K562 (cell line): Measurements from ENCODE around the gene ERVW-1. TPM values are rescaled to one million over a fixed set of nuclear protein-coding genes. Genes with fewer than 3 reads are reported as not detected.

Experiments used
- ASH1L ChIP-seq: fragments of 450-650 bp; IDR thresholded peaks from 2 replicates; pipeline ENCODE4 v1.6.1; 2018; ENCODE audit warnings: borderline replicate concordance, mild to moderate bottlenecking, low read depth; ENCODE audit not compliant: partially characterized antibody
- BCL6 ChIP-seq: fragments of 250-450 bp; sonication (Bioruptor Pico); IDR thresholded peaks from 2 replicates; pipeline ENCODE4 v1.4.0; 2020
- CHD1 ChIP-seq: fragments of 200-600 bp; sonication (generic); IDR thresholded peaks from one replicate; pipeline ENCODE4 v1.6.1; 2012; ENCODE audit warnings: mild to moderate bottlenecking, moderate library complexity, low read length, inconsistent platforms
- EZH2 ChIP-seq: IDR thresholded peaks from 2 replicates; pipeline ENCODE4 v1.6.1; 2012; ENCODE audit warnings: low read depth, mild to moderate bottlenecking, inconsistent platforms, low read length, borderline replicate concordance
- HEY1 ChIP-seq: fragments of 250-450 bp; sonication (Bioruptor Pico); IDR thresholded peaks from 2 replicates; pipeline ENCODE4 v1.5.0; 2020; ENCODE audit warnings: mild to moderate bottlenecking, moderate library complexity, borderline replicate concordance
- MCM3 ChIP-seq: fragments of 450-650 bp; IDR thresholded peaks from 2 replicates; pipeline ENCODE4 v1.6.1; 2016
- MYNN ChIP-seq, 2 experiments: sonication (generic); formaldehyde crosslinking in 1 of 2; IDR thresholded peaks; 2 replicates each; pipeline versions ENCODE4 v1.5.0 to v1.6.1; 2016 to 2020; ENCODE audit warnings: antibody characterized with exemption in 1 of 2, missing genetic modification reagents in 1 of 2
- PCBP2 ChIP-seq: fragments of 200-400 bp; formaldehyde crosslinking; IDR thresholded peaks from 2 replicates; pipeline ENCODE4 v1.6.1; 2018; ENCODE audit warnings: low read length, low read depth, mild to moderate bottlenecking, moderate library complexity; ENCODE audit not compliant: poor library complexity, severe bottlenecking
- POLR2B ChIP-seq: fragments of 450-650 bp; IDR thresholded peaks from 2 replicates; pipeline ENCODE4 v1.6.1; 2018; ENCODE audit warnings: low read depth; ENCODE audit not compliant: partially characterized antibody
- PTTG1 ChIP-seq: fragments of 450-650 bp; IDR thresholded peaks from 2 replicates; pipeline ENCODE4 v1.6.1; 2016; ENCODE audit warnings: low read depth, mild to moderate bottlenecking, missing genetic modification characterization, missing compliant biosample characterization
- TAF9B ChIP-seq: fragments of 450-650 bp; IDR thresholded peaks from 2 replicates; pipeline ENCODE4 v1.6.1; 2018; ENCODE audit warnings: mild to moderate bottlenecking; ENCODE audit not compliant: partially characterized antibody
- TARDBP ChIP-seq: fragments of 450-650 bp; IDR thresholded peaks from 2 replicates; pipeline ENCODE4 v1.6.1; 2016
- ZNF253 ChIP-seq: fragments of 250-450 bp; sonication (Bioruptor Pico); conservative IDR thresholded peaks from 2 replicates; pipeline ENCODE4 v1.6.1; 2021; ENCODE audit warnings: mild to moderate bottlenecking
- ZNF263 ChIP-seq: sonication (generic); formaldehyde crosslinking; IDR thresholded peaks from 2 replicates; pipeline ENCODE4 v1.8.0; 2022; ENCODE audit warnings: mild to moderate bottlenecking, missing genetic modification reagents, borderline replicate concordance
- ZNF384 ChIP-seq: IDR thresholded peaks from 2 replicates; pipeline ENCODE4 v1.6.1; 2012; ENCODE audit warnings: low read depth, low read length, improper control_type of control experiment
- ZNF561 ChIP-seq: fragments of 450-650 bp; formaldehyde crosslinking; conservative IDR thresholded peaks from 2 replicates; pipeline ENCODE4 v1.4.0; 2020; ENCODE audit warnings: mild to moderate bottlenecking, moderate library complexity
- polyA plus RNA-seq, 8 experiments: library from polyadenylated mRNA; depleted of rRNA in 4 of 8; stranded (reverse) in 5 of 8; unstranded in 3 of 8; fragments of >200 nt; fragmentation: Nextera tagmentation in 2 of 8; fragmentation: Illumina TruSeq in 1 of 8; extraction: Ambion mirVana in 2 of 8; extraction: Trizol in 1 of 8; gene quantifications; 2 replicates each; pipeline versions ENCODE4 v1.2.1 to v1.2.3, GENCODE V29; 2011 to 2014; ENCODE audit warnings: inconsistent platforms in 1 of 8, missing spikeins in 1 of 8
- total RNA-seq, 7 experiments: library from RNA; depleted of rRNA in 6 of 7; stranded (reverse); fragments of >200 nt in 6 of 7; fragmentation: Illumina TruSeq in 2 of 7; extraction: Trizol in 2 of 7; gene quantifications; 2 replicates each; pipeline versions ENCODE4 v1.2.1 to v1.2.3, GENCODE V29; 2011 to 2021; ENCODE audit warnings: low replicate concordance in 1 of 7
- TF ChIP-seq, protein P1 (sequence below): IDR thresholded peaks from 2 replicates; pipeline ENCODE4 v1.6.1; 2016; ENCODE audit warnings: missing genetic modification characterization, missing compliant biosample characterization
- TF ChIP-seq, protein P2 (sequence below): fragments of 250-450 bp; sonication (Bioruptor Pico); IDR thresholded peaks from 2 replicates; pipeline ENCODE4 v1.8.0; 2022; ENCODE audit warnings: moderate library complexity, mild to moderate bottlenecking, inconsistent platforms
- TF ChIP-seq, protein P3 (sequence below): fragments of 450-650 bp; formaldehyde crosslinking; IDR thresholded peaks from 2 replicates; pipeline ENCODE4 v1.4.0; 2020; ENCODE audit warnings: mild to moderate bottlenecking, moderate library complexity
- TF ChIP-seq, protein P4 (sequence below): fragments of 450-650 bp; IDR thresholded peaks from 2 replicates; pipeline ENCODE4 v1.7.0; 2016; ENCODE audit warnings: borderline replicate concordance
- TF ChIP-seq, protein P5 (sequence below), 2 experiments: fragments of 450-650 bp; conservative IDR thresholded peaks; 2 replicates each; pipeline ENCODE4 v1.6.1; 2017; ENCODE audit warnings: mild to moderate bottlenecking in 2 of 2, moderate library complexity in 2 of 2

ERVW-1 gene
- total and polyA plus RNA-seq, 9 of the 15 experiments (the other 6 are each of a cell fraction or from before 2014, with no cell fraction given), result not detected

DNA sequence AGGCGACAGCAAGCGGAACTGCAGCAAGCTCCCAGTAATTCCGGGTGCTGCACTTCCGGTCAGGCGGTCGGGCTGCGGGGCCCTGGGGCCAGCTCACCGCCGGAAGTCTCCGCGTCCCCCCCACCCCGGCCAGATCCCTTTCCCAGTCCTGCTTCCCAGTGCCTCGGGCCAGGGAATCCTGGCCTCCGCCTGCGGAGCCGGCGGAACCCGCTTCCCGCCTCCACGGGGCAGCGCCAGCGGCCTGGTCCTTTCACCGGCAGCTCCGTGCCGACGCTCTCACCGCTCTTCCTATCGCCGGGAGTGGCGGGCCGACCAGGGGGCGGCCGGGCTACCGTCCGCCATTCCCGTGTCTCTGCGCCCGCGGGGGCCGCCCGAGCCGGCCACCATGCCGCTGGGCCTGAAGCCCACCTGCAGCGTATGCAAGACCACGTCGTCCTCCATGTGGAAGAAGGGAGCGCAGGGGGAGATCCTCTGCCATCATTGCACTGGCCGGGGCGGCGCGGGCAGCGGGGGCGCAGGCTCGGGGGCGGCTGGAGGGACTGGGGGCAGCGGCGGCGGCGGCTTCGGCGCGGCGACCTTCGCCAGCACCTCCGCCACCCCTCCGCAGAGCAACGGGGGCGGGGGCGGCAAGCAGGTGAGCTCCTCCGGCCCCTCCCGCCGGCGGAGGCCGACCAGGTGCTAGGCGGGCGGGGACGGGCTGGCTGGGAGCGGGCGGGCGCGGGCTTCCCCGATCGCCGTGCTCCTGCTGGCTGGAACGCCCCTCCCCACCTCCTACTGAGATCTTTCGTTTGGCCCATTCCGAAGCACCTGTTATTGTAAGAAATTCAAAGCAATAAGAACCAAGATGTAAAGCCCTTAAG, 30.2 kb downstream of the ERVW-1 start, which contains the start of gene GATAD1 (continued):
- TF ChIP-seq, protein P1, sequence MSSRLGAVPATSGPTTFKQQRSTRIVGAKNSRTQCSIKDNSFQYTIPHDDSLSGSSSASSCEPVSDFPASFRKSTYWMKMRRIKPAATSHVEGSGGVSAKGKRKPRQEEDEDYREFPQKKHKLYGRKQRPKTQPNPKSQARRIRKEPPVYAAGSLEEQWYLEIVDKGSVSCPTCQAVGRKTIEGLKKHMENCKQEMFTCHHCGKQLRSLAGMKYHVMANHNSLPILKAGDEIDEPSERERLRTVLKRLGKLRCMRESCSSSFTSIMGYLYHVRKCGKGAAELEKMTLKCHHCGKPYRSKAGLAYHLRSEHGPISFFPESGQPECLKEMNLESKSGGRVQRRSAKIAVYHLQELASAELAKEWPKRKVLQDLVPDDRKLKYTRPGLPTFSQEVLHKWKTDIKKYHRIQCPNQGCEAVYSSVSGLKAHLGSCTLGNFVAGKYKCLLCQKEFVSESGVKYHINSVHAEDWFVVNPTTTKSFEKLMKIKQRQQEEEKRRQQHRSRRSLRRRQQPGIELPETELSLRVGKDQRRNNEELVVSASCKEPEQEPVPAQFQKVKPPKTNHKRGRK (tag), result no peak
- no peak for TF ChIP-seq PTTG1
- TF ChIP-seq, protein P2, sequence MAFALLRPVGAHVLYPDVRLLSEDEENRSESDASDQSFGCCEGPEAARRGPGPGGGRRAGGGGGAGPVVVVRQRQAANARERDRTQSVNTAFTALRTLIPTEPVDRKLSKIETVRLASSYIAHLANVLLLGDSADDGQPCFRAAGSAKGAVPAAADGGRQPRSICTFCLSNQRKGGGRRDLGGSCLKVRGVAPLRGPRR (CRISPR knock-in tag), result no peak
- TF ChIP-seq, protein P3, sequence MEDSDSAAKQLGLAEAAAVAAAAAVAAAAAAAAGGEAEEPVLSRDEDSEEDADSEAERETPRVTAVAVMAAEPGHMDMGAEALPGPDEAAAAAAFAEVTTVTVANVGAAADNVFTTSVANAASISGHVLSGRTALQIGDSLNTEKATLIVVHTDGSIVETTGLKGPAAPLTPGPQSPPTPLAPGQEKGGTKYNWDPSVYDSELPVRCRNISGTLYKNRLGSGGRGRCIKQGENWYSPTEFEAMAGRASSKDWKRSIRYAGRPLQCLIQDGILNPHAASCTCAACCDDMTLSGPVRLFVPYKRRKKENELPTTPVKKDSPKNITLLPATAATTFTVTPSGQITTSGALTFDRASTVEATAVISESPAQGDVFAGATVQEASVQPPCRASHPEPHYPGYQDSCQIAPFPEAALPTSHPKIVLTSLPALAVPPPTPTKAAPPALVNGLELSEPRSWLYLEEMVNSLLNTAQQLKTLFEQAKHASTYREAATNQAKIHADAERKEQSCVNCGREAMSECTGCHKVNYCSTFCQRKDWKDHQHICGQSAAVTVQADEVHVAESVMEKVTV, result no peak; the same call in 1 of the 2 replicates
- TF ChIP-seq, protein P4, sequence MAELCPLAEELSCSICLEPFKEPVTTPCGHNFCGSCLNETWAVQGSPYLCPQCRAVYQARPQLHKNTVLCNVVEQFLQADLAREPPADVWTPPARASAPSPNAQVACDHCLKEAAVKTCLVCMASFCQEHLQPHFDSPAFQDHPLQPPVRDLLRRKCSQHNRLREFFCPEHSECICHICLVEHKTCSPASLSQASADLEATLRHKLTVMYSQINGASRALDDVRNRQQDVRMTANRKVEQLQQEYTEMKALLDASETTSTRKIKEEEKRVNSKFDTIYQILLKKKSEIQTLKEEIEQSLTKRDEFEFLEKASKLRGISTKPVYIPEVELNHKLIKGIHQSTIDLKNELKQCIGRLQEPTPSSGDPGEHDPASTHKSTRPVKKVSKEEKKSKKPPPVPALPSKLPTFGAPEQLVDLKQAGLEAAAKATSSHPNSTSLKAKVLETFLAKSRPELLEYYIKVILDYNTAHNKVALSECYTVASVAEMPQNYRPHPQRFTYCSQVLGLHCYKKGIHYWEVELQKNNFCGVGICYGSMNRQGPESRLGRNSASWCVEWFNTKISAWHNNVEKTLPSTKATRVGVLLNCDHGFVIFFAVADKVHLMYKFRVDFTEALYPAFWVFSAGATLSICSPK, result no peak
- TF ChIP-seq EZH2, result no peak
- no peak for TF ChIP-seq ZNF561 (CRISPR knock-in tag)
- peak; percentile 41 for TF ChIP-seq CHD1
- TF ChIP-seq ZNF384, result 0 out of 2 replicates have a peak, but pooled peaks have one; percentile 4
- peak; percentile 79 for TF ChIP-seq ZNF263 (CRISPR knock-in tag)
- TF ChIP-seq, protein P5, sequence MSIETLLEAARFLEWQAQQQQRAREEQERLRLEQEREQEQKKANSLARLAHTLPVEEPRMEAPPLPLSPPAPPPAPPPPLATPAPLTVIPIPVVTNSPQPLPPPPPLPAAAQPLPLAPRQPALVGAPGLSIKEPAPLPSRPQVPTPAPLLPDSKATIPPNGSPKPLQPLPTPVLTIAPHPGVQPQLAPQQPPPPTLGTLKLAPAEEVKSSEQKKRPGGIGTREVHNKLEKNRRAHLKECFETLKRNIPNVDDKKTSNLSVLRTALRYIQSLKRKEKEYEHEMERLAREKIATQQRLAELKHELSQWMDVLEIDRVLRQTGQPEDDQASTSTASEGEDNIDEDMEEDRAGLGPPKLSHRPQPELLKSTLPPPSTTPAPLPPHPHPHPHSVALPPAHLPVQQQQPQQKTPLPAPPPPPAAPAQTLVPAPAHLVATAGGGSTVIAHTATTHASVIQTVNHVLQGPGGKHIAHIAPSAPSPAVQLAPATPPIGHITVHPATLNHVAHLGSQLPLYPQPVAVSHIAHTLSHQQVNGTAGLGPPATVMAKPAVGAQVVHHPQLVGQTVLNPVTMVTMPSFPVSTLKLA (conservative IDR thresholded peaks at IDR 0.05), result peak; percentile 57 to 75
- TF ChIP-seq PCBP2, result no peak
- TF ChIP-seq TAF9B, result peak; percentile 90
- no peak for TF ChIP-seq ZNF253 (CRISPR knock-in tag)
- peak; percentile 91 for TF ChIP-seq POLR2B
- TF ChIP-seq BCL6 (CRISPR knock-in tag), result no peak
- TF ChIP-seq ASH1L, result no peak
- no peak; the same call in 1 of the 2 replicates for TF ChIP-seq MYNN (IDR thresholded peaks at IDR 0.05)
- no peak for TF ChIP-seq MYNN (CRISPR knock-in tag; IDR thresholded peaks at IDR 0.05)
- TF ChIP-seq TARDBP, result no peak
- no peak for TF ChIP-seq MCM3
- no peak for TF ChIP-seq HEY1
